LNCaP clone FGC (cell line): ENCODE data around the gene PHKG1.
"Not testable (repeated sequence)": the region's sequence is repeated elsewhere in the genome, so short reads cannot be mapped to it uniquely, and the experiment has no call there.

Source experiments
- DNase-seq: peaks from one replicate; pipeline ENCODE4 v3.0.0-alpha.2; 2011; ENCODE audit warnings: low read depth
- H3K4me3 ChIP-seq: 2 replicates; pipeline ENCODE4 v1.5.1; 2011; ENCODE audit warnings: mild to moderate bottlenecking, low read depth, low read length, control low read depth
- TF ChIP-seq, protein P1 (sequence below): IDR thresholded peaks from 2 replicates; pipeline ENCODE4 v1.5.1; 2012; ENCODE audit warnings: mild to moderate bottlenecking; ENCODE audit not compliant: control insufficient read depth, insufficient read depth; ENCODE audit errors: extremely low read depth

Gene PHKG1

DNA sequence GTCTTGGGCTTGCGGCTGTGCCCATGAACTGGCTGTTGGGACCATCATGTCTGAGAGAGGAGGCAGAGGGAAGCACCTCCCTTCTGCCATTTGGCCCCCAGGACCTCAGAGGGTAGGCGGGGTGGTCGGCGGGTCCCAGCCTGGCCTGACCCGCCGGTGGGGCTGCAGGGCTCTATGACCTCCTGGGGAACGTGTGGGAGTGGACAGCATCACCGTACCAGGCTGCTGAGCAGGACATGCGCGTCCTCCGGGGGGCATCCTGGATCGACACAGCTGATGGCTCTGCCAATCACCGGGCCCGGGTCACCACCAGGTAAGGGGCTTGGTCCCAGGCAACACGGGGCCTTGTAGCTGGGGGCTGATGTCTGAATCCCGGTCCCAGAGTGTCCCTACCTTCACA is 14.6 kb downstream of the PHKG1 start:
- no peak overlapping the region for H3K4me3 ChIP-seq
- no peak for DNase-seq
- TF ChIP-seq, protein P1, sequence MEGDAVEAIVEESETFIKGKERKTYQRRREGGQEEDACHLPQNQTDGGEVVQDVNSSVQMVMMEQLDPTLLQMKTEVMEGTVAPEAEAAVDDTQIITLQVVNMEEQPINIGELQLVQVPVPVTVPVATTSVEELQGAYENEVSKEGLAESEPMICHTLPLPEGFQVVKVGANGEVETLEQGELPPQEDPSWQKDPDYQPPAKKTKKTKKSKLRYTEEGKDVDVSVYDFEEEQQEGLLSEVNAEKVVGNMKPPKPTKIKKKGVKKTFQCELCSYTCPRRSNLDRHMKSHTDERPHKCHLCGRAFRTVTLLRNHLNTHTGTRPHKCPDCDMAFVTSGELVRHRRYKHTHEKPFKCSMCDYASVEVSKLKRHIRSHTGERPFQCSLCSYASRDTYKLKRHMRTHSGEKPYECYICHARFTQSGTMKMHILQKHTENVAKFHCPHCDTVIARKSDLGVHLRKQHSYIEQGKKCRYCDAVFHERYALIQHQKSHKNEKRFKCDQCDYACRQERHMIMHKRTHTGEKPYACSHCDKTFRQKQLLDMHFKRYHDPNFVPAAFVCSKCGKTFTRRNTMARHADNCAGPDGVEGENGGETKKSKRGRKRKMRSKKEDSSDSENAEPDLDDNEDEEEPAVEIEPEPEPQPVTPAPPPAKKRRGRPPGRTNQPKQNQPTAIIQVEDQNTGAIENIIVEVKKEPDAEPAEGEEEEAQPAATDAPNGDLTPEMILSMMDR, result no peak

GRCh38 chr7:56077681-56078080 is 15.1 kb downstream of the PHKG1 start:
- DNase-seq, result no peak
- TF ChIP-seq, protein P1, result no peak
- no peak overlapping the region for H3K4me3 ChIP-seq

DNA sequence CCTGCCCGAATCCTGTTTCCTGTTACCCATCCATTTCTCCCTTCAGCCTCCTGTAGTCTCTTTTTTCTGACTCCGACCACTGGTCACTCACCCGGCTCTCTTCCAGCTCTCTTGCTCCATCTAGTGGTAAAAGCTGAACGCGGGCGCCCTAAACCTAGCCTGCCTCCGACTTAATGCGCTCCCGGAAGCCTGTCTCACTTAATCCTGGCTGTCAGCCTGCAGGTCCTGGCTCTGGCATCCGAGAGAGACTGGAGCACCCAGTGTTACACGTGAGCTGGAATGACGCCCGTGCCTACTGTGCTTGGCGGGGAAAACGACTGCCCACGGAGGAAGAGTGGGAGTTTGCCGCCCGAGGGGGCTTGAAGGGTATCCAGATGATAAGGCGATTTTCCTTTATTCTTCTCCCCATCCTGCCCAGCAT is 18.4 kb downstream of the PHKG1 start:
- peak; percentile 95 for DNase-seq
- no peak overlapping the region for H3K4me3 ChIP-seq
- TF ChIP-seq, protein P1, result peak; percentile 75

DNA sequence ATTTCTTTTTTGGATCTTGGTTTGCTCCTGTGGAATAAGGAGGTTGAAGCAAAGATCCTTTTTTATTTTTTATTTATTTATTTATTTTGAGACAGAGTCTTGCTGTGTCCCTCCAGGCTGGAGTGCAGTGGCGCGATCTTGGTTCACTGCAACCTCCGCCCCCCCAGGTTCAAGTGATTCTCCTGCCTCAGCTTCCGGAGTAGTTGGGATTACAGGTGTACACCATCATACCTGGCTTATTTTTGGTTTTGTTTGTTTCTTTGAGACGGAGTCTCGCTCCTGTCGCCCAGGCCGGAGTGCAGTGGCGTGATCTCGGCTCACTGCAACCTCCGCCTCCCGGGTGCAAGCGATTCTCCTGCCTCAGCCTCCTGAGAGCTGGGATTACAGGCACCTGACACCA is 26.4 kb downstream of the PHKG1 start:
- not testable (repeated sequence) for DNase-seq, H3K4me3 ChIP-seq

GRCh38 chr7:56063882-56064625 is 28.7 kb downstream of the PHKG1 start, which contains the start of gene SUMF2:
TSS of gene SUMF2 (plus strand) at chr7:56064286. CDS start at chr7:56064312, 26 bp downstream.
- H3K4me3 ChIP-seq, result peak within 1 kb of the TSS; percentile 62
- TF ChIP-seq, protein P1, result no peak
- peak; percentile 56 for DNase-seq

DNA sequence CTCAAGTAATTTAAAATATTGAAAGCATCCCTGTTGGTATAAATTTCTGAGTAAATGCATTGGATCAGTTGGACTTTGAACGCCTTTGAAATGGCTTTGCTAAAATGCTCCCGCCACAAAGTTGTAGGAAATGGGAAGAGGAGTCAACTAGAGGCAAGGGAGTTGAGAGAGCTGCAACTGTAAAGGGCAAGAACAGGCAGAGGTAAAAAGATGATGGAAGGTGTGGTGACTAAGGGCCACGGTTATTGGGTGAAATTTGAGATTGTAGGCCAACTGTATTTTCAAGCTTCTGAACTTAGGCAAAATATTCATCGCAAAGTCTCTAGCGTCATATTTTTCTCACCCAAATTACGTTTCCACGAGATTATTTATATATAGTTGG is 29.3 kb downstream of the PHKG1 start:
- no peak for DNase-seq
- H3K4me3 ChIP-seq, result peak overlapping the region; percentile 62; the same call in 1 of the 2 replicates
- TF ChIP-seq, protein P1, result no peak

DNA sequence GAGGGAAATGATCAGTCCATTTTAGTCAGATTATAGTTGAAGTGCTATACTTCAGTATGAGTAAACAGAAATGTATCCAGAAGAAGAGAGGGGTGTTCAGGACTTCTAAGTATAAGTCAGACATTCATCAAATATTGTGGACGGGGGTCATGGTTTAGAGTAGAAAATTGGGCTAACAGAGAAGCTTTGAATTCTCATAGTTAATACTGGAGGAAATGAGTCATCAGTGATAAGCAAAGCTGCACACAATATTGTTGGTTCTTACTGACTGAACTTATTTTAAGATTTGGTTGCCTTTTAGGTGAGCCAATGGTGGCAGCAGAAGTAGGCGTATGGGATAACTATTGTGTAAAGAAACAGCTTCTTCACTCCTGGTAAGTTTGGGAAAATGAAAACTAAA is 30.4 kb downstream of the PHKG1 start:
- H3K4me3 ChIP-seq, result no peak overlapping the region
- TF ChIP-seq, protein P1, result no peak
- DNase-seq, result no peak
